GM18951 (cell line): ENCODE measurements around the gene GCC1.

Experiments
- POLR2A ChIP-seq: IDR thresholded peaks from 4 replicates; pipeline ENCODE4 v1.6.1; 2011; ENCODE audit warnings: mild to moderate bottlenecking; ENCODE audit not compliant: insufficient read length, insufficient read depth; ENCODE audit errors: extremely low read depth
- in situ Hi-C: fragments of 300-500 bp; cut with MboI; formaldehyde crosslinking; loops from one replicate; pipeline ENCODE4 v1.12.0; 2022; ENCODE audit warnings: low sequenced_read_pairs, mixed read lengths, inconsistent platforms; ENCODE audit not compliant: unreplicated experiment

The GCC1 gene

GRCh38 chr7:127539116-127539515, 46.3 kb downstream of the GCC1 start:
- TF ChIP-seq POLR2A, result no peak
- in situ Hi-C loops, result no loop called here

GRCh38 chr7:127536741-127537140, 48.7 kb downstream of the GCC1 start:
- in situ Hi-C loops, result no loop called here
- no peak for TF ChIP-seq POLR2A

- TF ChIP-seq POLR2A, result no peak
- in situ Hi-C loops, result no loop called here
Observed at GRCh38 chr7:127536394-127536691, 49.1 kb downstream of the GCC1 start.

DNA sequence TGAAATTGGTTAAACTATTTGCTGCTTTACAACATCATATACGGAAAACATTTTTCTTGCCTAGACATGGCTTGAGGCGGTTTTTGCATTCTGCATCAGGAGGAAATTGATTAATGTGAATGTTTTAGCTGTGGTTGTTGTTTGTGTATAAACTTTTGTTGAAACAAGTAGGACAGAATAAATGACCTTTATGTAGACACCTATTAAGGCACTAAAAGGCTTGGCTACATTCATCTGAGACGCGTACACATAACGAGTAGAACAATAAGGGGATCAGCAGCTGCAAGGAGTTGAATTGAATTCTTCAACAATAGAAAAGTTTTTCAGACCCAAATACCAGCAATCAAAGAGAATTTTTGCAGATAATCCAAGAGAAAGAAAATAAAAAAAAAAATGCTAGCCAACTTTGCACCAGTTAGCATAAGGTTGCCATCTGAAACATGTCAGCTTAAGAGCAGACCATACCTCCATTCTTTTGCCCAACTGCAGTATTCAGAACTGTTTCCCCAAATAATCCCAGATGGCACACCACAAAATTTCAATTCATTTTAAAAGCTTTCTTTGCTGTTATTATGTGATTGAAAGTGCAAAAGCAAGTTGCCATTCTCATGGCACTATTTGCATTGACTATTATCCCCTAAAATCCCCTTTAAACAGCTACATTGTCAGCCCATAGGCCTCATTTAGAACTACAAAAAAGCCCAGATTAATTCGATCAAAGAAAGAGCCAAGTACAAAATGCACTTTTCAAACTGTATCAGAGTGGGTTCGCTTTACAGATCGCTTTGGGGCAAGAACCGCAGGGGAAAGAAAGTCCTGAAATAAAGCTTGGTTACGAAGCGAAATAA, 49.6 kb downstream of the GCC1 start:
- in situ Hi-C loops, result no loop called here
- no peak for TF ChIP-seq POLR2A

GRCh38 chr7:127534636-127535035, 50.8 kb downstream of the GCC1 start:
- in situ Hi-C loops, result no loop called here
- no peak for TF ChIP-seq POLR2A

- TF ChIP-seq POLR2A, result no peak
- in situ Hi-C loops, result no loop called here
Observed at GRCh38 chr7:127532736-127533135, 52.7 kb downstream of the GCC1 start.

- in situ Hi-C loops, result no loop called here
- no peak for TF ChIP-seq POLR2A
Observed at GRCh38 chr7:127532151-127532550, 53.2 kb downstream of the GCC1 start.
